Activated T-cell treated with anti-CD3 and anti-CD28 coated beads for 4 hours (primary cell): Measurements from ENCODE around the gene PSORS1C2.

ENCODE experiments used
- DNase-seq: peaks from one replicate; pipeline ENCODE4 v3.0.0-alpha.2; 2020

Gene PSORS1C2

DNA sequence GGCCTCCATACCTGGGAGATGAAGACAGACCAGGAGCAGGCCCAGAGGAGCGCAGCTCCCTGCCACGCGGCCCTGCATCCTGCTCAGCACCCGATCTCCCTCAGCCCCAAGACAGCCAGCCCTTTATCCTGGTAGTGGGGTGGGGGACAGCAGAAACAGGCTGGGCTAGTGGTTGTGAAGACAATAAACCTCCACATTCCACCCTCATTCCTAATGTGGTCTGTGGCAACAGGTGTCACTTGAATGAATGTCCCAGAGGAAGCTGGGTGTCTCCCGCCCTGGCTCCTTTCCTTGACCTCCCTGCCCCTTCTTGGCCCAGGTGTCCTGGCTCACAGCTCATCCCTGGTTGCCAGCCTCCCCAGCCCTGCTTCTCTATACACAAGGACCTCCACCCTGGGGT is 26.4 kb downstream of the PSORS1C2 start, which contains the start of gene C6orf15:
C6orf15 (minus strand) TSS at position 98 of the 400 bp plus-strand sequence; CDS start at position 78, 20 bp downstream.
- no peak for DNase-seq

DNA sequence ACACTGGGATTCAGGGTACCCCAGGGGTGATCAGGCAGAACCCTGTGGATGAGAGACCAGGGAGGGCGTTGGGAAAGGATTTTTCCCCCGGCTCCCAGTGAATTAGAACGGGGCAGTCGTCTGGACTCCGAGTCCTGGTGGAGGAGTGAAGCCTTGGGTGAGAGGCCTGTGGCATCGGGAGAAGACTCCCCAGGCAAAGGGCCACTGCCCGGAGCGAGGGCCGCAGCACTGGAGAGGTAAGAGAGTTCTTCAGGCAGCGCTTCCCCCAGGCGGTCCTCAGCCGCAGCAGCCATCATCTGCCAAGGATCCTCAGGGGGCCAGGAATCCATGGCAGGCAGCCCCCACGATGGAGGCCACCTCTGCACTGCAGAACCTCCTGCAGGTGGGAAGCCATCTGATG is 27.2 kb downstream of the PSORS1C2 start:
- no peak for DNase-seq

DNA sequence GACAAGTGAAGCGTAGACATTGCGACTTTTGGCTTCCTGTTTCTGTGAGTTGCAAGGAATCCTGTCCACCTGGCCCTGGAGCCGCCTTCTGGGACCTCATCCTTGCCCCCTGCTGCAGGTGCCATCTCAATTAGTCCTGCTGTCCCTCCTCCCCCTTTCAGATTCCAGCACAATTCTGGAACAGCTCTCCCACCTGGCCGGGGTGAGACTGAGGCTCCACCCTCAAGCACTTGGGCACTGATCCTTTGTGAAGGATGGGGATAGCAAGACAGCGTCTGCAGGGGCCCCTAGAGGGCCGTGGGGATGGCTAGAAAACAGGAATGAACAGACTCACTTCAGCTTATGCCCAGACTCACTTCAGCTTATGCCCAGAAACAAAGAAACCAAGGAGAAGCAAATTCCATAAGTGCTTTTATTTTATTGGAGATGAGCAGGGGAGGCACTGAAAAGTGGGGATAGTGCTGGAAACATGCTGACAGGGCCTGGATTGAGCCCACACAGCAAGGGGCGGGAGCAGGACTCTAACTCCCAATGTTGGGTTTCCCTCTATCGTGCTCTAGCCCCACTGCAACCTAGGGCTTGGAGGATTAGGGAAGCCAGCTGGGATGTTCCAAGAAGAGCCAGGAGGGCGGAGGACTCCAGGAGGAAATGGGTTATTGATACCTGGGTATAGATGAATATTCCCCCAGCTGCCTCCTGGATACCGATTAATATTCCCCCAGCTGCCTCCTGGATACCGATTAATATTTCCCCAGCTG is 27.9 kb downstream of the PSORS1C2 start:
- no peak for DNase-seq

DNA sequence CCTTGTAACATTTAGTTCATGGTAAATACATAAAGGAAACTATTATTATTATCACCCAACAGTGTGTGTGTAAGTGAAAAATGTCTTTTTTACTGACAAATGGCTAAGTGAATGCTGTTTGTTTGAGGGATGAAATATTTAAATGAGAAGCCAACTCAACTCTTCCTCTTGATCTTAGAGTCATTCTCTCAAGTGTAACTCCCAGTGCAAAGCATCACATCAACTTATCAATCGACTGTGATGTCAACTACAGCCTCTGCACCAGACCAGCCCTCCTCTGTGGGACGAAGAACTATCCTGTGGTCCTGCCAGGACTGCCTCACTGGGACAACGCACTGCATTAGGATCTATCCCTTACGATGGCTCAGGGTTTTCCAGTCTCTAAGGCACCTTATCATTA is 31.8 kb downstream of the PSORS1C2 start:
- no peak for DNase-seq

DNA sequence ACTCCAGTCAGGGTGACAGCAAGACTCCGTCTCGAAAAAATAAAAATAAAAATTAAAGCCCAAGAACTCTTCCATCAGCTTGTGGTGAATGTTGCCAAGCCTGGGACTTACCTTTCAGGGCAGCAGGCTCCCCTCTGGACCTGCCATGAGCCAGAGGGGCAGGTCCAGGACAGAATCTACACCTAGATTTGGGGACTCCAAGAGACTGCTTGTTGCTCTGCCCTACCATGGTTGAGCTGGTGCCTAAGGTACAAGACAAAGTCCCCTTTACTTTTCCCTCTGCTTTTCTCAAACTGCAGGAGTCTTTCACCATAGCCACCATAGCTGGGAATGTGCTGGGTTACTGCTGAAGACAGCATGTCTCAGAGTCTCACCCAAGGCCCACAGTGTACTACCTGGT is 35.7 kb downstream of the PSORS1C2 start:
- DNase-seq = no peak

DNA sequence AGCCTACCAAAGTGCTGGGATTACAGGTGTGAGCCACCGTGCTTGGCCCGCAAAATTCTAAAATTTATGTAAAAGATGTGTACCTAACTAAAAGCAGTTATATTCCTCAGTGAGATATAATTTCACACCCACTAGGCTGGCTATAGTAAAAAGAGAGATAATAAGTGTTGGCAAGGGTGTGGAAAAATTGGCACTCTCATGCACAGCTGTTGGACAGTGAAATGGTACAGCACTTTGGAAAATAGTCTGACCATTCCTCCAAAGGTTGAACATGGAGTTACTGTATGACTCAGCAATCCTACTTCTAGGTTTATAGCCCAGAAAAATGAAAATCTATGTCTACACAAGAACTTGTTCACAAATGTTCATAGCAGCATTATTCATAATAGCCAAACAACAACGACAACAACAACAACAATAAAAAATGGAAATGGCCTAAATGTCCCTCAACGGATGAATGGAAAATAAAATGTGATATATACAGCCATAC is 40.4 kb downstream of the PSORS1C2 start:
- no peak for DNase-seq

DNA sequence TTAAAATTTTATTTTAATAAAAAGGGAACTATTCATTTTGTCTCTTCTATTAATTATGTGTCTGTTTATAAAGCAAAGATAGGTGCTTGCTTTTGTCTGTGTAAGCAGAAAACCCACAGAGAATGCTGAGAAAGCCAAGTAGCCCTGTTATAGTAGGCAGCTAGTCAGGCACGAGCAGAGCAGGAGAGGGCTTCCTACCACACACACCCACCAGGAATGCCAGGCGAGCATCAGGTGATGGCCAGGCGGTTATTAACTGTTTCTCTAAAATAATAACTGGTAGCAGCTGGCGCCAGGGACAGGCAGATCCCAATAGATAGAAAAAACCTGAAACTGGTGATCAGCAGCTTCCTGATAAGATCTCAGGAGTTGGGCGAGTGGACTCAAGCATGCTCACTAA is 42.2 kb downstream of the PSORS1C2 start:
- DNase-seq = no peak

DNA sequence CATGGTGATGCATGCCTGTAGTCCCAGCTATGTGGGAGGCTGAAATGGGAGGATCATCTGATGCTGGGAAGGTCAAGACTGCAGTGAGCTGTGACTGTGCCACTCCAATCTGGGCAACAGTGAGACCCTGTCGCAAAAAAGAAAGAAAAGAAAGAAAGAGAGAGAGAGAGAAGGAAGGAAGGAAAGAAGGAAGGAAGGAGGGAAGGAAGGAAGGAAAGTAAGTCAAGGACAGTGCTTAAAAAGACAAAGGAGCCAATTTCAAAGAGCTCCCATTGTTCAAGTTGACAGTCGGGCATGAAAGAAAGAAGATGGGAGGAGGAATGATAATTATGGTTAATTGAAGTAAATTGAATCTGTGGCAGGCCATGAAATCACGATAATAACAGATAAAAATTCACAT is 42.7 kb downstream of the PSORS1C2 start:
- no peak for DNase-seq

DNA sequence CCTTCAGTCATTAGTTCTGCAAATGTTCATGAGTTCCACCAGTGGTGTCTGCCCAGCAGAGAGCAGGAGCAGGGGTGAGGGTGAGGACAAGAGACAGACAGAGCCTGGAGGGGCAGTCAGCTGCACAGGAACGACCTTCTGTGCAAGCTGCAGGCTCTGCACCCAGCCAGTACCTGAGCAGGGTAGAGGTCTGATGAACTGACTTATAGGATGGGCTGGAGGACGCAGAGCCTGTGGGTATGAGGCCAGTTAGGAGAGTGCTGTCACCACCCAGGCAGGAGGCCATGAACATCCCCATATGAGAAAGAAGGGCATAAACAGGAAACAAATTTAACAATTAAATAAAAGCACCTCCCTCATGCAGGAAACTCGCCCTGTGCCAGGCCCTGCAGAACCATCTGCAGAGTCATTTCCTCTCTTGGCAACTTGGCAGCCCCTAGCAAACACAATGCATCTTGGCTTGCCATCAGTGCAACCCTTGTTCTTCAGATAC is 44.4 kb downstream of the PSORS1C2 start:
- no peak for DNase-seq

DNA sequence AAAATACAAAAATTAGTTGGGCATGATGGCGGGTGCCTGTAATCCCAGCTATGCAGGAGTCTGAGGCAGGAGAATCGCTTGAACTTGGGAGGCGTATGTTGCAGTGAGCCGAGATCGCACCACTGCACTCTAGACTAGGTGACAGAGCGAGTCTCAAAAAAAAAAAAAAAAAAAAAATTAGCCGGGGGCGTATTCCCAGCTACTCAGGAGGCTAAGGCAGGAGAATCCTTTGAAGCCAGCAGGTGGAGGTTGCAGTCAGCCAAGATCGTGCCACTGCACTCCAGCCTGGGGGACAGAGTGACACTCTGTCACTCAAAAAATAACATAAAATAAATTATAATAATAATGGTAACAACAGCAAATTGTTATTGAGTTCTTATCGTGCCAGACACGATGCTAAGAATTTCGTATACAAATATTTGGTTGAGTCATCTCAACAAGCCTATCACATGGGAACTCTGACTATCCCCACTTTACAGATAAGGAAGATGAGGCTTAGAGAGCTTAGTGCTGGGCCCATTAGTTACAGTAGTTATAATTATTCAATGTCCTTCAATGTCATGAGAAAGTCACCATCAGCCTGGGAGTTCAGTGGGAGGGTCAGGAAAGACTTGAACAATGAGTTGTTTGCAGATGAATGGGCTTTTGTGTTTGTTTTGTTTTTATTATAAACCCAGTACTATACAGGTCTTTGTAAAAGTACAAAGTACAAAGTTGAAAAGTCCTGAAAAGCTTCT is 45.9 kb downstream of the PSORS1C2 start:
- no peak for DNase-seq

DNA sequence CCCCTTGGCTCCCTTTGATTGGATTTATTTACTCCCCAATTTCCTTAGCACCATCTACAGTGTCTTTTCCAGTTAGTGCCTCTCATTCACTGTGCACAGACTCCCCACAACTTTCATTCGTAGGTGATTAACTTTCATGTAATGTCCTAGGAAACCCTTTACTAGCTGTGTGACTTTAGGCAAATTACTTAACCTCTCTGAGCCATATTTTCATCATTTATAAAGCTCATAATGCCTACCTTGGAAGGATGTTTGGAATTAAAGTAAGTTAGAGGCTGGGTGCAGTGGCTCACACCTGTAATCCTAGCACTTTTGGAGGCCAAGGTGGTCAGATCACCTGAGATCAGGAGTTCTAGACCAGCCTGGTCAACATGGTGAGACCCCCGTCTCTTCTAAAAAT is 46.6 kb downstream of the PSORS1C2 start:
- no peak for DNase-seq

DNA sequence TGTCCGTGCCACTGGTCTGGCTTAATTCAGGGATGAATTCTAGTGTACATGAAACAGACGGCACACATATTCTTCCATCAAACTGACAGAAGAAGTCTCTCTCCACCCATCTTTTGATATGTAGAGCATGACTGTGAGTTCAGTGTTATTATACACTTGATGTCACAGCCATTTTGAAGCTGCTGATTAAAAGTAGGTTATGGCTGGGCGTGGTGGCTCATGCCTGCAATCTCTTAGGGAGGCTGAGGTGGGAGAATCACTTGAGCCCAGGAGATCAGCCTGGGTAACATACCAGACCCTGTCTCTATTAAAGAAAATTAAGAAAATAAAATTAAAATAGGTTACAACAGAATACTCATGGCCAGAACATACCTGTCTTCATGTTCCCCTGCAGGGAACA is 47.2 kb downstream of the PSORS1C2 start:
- DNase-seq = no peak

DNA sequence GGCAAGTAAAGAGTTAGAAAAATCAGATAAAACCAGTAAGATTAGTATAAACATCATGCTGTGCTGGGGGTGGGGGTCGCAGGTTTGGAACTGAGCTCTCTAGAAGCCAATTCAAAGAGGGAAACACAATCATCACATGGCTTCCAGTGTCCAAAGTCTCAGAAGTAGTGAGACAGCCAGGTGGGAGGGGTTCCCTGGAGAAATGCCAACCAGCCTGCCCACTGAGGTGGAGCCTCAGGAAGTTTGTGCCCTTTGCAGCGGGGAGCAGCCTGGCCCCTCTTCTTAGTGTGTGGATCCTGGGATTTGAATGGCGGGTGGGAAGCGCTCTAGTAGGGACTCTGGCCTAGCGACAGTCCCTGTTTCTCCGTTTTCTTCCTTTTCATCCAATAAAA is 47.9 kb downstream of the PSORS1C2 start:
- DNase-seq = no peak

DNA sequence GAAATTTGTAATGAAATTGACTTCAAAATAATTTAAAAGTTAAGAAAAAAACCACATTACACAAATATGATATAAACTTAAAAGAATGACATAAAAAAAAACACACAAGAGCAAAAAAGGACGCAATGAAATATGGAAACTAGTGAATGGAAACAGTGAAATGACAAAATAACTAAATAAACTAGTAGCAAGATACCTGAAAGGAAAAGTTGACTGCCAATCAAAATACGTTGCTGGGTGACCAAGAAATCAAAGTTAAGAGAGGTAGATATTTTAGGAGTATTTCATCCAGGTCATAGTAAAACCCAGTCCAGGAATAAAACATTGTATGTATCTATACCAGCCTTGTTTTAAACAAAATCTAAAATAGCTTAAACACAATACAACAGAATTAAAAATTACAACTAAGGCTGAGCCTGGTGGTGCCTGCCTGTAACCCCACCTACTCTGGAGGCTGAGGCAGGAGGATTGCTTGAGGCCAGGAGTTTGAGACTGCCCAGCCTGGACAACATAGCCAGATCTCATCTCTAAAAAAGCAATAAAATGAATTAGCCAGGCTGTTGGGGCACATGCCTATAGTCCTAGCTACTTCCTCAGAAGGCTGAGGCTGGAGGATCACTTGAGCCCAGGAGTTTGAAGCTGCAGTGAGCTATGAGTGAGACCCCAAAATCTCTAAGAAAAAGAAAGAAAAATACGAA is 48.4 kb downstream of the PSORS1C2 start:
- no peak for DNase-seq
